ENCODE measurements around the gene TAS2R19. TPM values are rescaled to one million over a fixed set of nuclear protein-coding genes. Genes with fewer than 3 reads are reported as not detected.
"Not testable (repeated sequence)": the region's sequence is repeated elsewhere in the genome, so short reads cannot be mapped to it uniquely, and the experiment has no call there.

Gene TAS2R19
- total RNA-seq: 2.8 TPM
- long read RNA-seq: 0 reads

- DNase-seq (ENCODE audit: low spot score): no peak
These were observed at the start of gene TAS2R19 for GRCh38 chr12:11022520-11022919. TSS of gene TAS2R19 (minus strand) at chr12:11022620. CDS start at chr12:11022571, 49 bp downstream.

DNA sequence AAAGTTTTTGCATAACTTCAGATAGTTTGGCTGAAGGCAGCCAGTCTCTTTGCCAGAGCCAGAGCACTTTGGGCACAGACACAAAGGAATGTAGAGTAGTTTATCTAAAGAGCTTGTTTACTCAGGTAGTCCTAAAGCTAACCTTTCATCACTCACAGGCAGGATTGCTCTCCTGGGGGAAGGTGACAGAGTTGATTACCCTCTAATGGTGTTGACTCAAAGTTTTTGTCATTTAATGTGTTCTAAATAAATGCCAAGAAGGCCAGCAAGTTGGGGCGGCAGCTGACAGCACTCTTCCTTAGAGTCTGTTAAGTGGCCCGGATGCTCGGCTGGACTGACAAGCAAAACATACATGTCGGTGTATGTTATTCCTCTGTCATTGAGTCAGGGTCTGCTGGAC is 49.0 kb upstream of the TAS2R19 start:
- no peak for DNase-seq (ENCODE audit: low spot score)

DNA sequence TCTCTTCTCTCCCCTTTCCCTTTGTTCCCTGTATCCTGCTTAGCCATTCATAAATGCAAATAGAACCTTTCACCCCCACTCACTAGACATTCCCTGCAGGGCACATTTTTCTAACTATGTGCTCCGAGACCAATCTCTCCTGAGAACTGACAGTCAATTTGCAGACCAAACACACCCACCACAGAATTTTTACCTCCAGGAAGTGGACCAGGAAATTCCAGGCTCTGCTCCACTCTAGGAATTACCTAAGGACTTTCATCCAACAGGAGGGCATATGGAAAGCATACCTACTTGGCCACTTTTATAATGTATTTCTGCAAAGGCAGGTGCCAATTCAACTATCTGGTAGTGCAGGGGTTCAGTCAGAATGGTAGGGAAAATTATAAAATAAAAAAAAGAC is 48.6 kb upstream of the TAS2R19 start:
- no peak for DNase-seq (ENCODE audit: low spot score)

DNA sequence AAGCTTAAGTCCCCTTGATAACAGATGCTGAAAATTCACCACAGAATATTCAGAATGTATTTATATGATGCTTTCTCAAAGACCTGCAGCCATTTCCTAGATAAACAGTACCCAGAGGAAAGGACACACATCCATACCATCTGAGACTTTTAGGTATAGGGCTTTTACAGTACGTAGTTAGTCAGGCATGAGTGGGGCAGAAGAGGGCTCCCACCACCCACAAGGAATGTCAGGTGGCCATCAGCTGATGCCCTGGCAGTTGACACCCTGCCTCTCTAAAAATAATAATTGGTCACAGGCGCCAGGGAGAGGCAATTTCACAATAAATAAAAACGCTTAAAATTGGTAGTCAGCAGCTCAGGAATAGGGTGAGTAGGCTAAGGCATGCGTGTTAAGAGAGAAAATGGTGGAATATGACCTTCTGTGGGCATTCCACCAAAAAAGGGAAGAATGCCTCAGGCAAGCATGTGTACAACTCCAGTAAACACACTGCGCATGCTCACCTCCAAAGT is 47.5 kb upstream of the TAS2R19 start:
- DNase-seq (ENCODE audit: low spot score): no peak

- DNase-seq (ENCODE audit: low spot score): no peak
These were observed 45.1 kb upstream of the TAS2R19 start for GRCh38 chr12:11067514-11067913.

DNA sequence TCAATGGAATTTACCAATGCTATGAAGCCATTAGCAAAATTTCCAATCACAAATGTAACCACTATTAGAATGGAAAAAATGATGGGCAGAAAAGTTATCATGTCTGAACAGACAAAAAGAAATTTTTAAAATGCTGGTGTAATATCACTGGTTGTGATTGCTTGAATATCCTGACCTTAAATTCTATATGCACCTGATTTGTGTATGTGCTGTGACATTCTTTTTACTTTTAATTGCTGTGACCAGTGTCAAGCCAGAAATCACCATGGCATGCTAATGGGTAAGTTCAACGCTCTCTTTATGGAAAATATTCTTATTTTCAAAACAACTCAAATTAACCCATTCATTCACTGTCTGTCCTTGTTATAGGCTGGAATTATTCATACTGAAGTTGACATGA is 39.8 kb upstream of the TAS2R19 start, which contains the start of gene TAS2R46:
Gene TAS2R46, minus strand, starts transcription at position 101 of the 400 bp plus-strand sequence. Its CDS starts 0 bp downstream, at position 101.
- not testable (repeated sequence) for DNase-seq (ENCODE audit: low spot score)

- DNase-seq (ENCODE audit: low spot score): no peak
These were observed 37.4 kb upstream of the TAS2R19 start for GRCh38 chr12:11059784-11060183.

DNA sequence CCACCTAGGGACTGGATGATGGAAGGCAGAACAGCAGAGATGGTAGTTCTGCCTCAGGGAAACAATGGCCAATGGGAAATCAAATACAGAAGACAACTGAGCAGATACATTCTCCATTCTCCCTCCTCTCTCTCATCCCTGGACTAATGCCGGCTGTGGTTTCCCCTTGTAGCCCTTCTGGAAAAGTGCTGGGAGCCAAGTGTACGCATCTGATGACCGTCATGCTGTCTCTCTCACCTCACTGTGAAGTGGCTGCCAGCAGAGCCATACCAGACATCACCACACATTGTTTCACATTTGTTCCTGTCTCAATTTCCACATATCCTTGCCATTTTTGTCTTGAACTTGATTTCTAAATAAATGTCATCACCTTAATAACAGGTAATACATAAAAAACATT is 36.6 kb upstream of the TAS2R19 start:
- DNase-seq (ENCODE audit: low spot score): no peak

GRCh38 chr12:11055306-11055705 is 32.9 kb upstream of the TAS2R19 start:
- no peak for DNase-seq (ENCODE audit: low spot score)

- DNase-seq (ENCODE audit: low spot score): not testable (repeated sequence)
These were observed 27.5 kb upstream of the TAS2R19 start for GRCh38 chr12:11049806-11050531.

- not testable (repeated sequence) for DNase-seq (ENCODE audit: low spot score)
These were observed 18.9 kb upstream of the TAS2R19 start for GRCh38 chr12:11041366-11041765.

GRCh38 chr12:11040162-11040561 is 17.7 kb upstream of the TAS2R19 start:
- no peak for DNase-seq (ENCODE audit: low spot score)

- DNase-seq (ENCODE audit: low spot score): no peak
These were observed 16.8 kb upstream of the TAS2R19 start for GRCh38 chr12:11039171-11039570.

- DNase-seq (ENCODE audit: low spot score): not testable (repeated sequence)
These were observed 11.5 kb upstream of the TAS2R19 start for GRCh38 chr12:11033959-11034358.

GRCh38 chr12:11031307-11031706 is 8.9 kb upstream of the TAS2R19 start, which contains the start of gene TAS2R31:
TSS of gene TAS2R31 (minus strand) at chr12:11031407. CDS start at chr12:11031335, 72 bp downstream.
- no peak for DNase-seq (ENCODE audit: low spot score)

DNA sequence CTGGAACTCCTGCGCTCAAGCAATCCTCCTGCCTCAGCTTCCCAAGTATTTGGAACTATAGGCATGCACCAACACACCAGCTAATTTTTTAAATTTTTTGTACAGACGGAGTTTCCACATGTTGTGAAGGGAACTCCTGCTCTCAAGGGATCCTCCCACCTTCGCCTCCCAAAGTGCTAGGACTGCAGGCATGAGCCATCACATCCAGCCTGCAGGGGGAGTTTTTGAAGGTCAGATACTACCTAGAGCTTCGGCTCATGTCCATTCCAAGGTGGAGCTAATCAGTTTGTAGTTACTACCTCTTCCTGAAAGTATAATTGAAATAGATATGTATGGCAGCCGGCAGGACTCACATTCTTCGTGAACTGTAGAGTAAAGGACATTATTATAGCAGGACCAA is 3.7 kb upstream of the TAS2R19 start:
- DNase-seq (ENCODE audit: low spot score): no peak

DNA sequence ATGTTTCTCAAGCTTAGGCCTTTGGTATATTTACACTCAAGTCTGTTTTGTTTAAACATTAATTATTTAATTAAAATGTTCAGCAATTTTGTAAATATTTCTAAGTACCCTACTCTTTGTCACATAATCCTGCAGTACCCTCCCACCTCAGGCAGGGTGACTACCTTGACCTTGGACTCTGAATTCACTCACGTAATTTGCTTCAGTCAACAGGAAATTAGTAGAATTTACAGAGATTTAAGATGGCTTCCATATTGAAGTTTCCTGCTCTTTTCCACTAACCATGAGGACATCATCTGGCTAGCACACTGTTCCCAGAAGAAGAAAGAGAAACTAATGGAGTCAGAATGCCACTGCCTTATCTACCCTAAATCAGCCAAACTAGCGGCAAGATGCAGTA is 967 bp upstream of the TAS2R19 start:
- DNase-seq (ENCODE audit: low spot score): no peak

DNA sequence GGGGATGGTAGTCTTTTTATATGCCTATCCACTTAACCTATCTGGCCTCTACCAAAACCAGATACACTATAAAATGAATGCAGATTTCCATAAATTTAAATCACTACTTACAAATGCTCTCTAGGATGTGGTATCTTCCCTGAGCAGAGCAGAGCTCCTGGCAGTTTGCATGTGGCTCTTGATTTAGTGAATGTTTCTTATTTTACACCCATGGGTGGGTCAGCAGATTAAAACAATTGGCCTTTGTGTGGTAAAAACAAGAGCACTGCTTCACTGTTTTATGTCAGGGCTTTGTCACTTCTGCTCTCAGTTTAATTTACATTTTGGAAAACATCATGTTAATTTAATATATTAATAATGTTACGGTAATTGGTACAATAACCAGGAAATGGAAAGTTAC is 5.5 kb downstream of the TAS2R19 start:
- no peak for DNase-seq (ENCODE audit: low spot score)

- no peak for DNase-seq (ENCODE audit: low spot score)
These were observed 6.5 kb downstream of the TAS2R19 start for GRCh38 chr12:11015775-11016430.

GRCh38 chr12:11014234-11014633 is 8.2 kb downstream of the TAS2R19 start:
- DNase-seq (ENCODE audit: low spot score): no peak

DNA sequence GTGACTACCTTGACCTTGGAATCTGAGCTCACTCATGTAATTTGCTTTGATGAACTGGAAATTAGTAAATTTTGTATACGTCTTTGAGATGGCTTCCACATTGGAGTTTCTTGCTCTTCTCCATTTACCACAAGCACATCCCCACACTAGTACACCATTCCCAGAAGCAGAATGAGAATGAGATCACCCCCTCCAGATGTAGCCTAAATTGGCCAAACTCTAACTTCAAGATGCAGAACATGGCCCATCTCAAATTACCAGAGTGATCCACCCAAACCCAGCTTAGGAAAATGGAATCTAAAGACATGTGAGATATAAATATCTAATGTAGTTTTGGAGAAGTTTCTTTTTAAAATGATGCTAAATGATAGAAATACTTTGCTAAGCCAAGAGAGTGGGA is 14.8 kb downstream of the TAS2R19 start:
- DNase-seq (ENCODE audit: low spot score): no peak

DNA sequence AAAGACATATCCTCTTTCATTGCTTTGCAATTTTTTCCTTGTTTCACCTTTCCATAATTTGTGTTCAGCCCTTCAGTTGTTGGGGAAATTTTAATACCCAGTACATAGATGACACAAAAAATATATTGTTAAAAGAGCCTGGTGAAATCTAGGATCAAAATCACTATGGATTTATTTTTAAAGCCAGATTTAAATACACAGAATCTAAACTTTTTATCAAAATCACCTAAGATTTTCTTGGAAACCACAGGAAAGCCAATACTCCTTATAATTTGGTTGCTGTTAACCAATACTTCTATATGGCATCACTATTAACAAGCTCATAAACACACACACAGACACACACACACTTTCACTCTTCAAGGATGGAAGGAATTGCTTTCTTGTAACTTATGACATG is 24.2 kb downstream of the TAS2R19 start, which contains the start of gene TAS2R20:
Gene TAS2R20, minus strand, starts transcription at position 101 of the 400 bp plus-strand sequence. CDS start 429 bp downstream, outside the sequence.
- no peak for DNase-seq (ENCODE audit: low spot score)
